HG02678 (cell line): ENCODE measurements around the gene FAM107A.

ENCODE experiments used
- ATAC-seq: cut with Tn5 transposase; IDR thresholded peaks from one replicate; pipeline ENCODE4 v1.9.1; 2021; ENCODE audit warnings: mild to moderate bottlenecking, moderate library complexity; ENCODE audit not compliant: unreplicated experiment

Gene FAM107A

GRCh38 chr3:58520403-58521335 lies 56.5 kb downstream of the FAM107A start:
- no peak for ATAC-seq

DNA sequence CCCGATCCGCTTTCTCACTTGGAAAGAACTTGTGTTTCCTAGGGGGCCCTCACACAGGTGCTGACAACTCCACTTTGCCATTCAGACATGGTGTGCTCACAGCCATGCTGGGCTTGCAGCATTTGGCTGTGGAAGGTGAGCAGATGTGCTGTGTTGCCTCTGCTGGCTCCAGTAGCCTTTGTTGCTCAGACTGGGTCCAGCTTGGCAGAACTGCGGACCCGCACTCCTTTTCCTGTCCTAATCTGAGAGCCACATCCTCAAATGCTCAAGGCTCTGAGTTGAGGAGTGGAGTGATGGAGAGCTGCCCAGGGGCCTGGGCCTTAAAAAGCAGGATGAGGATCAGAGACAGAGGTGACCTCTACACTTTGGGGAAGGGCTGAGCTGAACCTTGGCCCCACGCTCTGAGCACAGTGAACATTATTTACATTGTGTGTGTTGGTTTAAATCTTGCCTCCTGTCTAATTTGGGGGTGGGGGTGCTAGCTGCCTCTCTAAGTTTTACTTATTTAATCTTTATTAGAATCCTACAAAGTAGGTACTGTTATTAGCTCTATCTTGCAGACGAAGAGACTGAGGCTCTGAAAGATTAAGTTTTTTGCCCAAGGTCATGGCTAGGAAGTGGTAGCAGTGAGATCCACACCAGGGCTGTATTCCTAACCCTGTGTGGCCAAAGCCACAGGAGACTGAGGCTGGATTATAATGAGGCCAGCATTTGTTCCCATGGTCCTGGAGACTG lies 57.4 kb downstream of the FAM107A start:
- no peak for ATAC-seq

- ATAC-seq: no peak
Measured at GRCh38 chr3:58518291-58518789, 58.9 kb downstream of the FAM107A start.

DNA sequence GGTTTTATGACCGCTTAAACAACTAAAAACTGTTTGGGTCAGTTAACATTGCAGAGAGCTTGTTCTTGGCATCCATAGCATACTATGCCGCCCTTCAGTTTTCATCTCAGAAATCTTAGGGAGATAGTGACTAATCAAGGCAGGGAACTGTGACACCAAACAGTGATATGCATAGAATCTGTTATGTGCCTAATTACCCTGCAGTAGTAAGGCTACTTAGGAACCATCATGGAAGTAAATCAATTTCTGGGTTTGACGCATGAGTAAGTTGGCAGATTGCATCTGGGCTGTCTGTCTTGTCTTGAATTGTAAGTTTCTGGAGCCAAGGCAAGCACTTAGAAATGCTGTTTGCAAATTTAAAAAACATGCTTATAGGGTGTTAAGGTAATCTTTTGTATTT lies 62.8 kb downstream of the FAM107A start:
- no peak for ATAC-seq
